HG02840 (cell line): Measurements from ENCODE around the gene IFI44.

Experiments
- ATAC-seq: cut with Tn5 transposase; IDR thresholded peaks from one replicate; pipeline ENCODE4 v1.9.1; 2021; ENCODE audit warnings: mild to moderate bottlenecking, moderate library complexity, moderate number of reproducible peaks; ENCODE audit not compliant: unreplicated experiment, low FRiP score

Gene IFI44

GRCh38 chr1:78650114-78650660, 556 bp downstream of the IFI44 start:
- ATAC-seq = no peak

GRCh38 chr1:78651241-78651640, 1.6 kb downstream of the IFI44 start:
- no peak for ATAC-seq

GRCh38 chr1:78652019-78652560, 2.5 kb downstream of the IFI44 start:
- ATAC-seq = no peak

- ATAC-seq = no peak
Observed at GRCh38 chr1:78658901-78659300, 9.3 kb downstream of the IFI44 start.

GRCh38 chr1:78663923-78664322, 14.3 kb downstream of the IFI44 start:
- ATAC-seq = no peak

- no peak for ATAC-seq
Observed at GRCh38 chr1:78664763-78665162, 15.1 kb downstream of the IFI44 start.

GRCh38 chr1:78665809-78666208, 16.2 kb downstream of the IFI44 start:
- no peak for ATAC-seq

GRCh38 chr1:78667939-78668338, 18.3 kb downstream of the IFI44 start:
- no peak for ATAC-seq

- ATAC-seq = no peak
Observed at GRCh38 chr1:78668427-78668826, 18.8 kb downstream of the IFI44 start.

- ATAC-seq = no peak
Observed at GRCh38 chr1:78672428-78672827, 22.8 kb downstream of the IFI44 start.

GRCh38 chr1:78673120-78673519, 23.5 kb downstream of the IFI44 start:
- ATAC-seq = no peak

GRCh38 chr1:78676347-78676982, 26.8 kb downstream of the IFI44 start:
- ATAC-seq = no peak

- ATAC-seq = no peak
Observed at GRCh38 chr1:78676993-78677392, 27.4 kb downstream of the IFI44 start.

GRCh38 chr1:78677788-78678187, 28.2 kb downstream of the IFI44 start:
- ATAC-seq = no peak

- no peak for ATAC-seq
Observed at GRCh38 chr1:78678324-78678723, 28.7 kb downstream of the IFI44 start.

GRCh38 chr1:78681265-78681664, 31.6 kb downstream of the IFI44 start:
- no peak for ATAC-seq

GRCh38 chr1:78682496-78682895, 32.9 kb downstream of the IFI44 start:
- ATAC-seq = no peak

- ATAC-seq = no peak
Observed at GRCh38 chr1:78683079-78683478, 33.4 kb downstream of the IFI44 start.

- no peak for ATAC-seq
Observed at GRCh38 chr1:78687315-78687714, 37.7 kb downstream of the IFI44 start.

GRCh38 chr1:78687914-78688313, 38.3 kb downstream of the IFI44 start:
- no peak for ATAC-seq

- ATAC-seq = no peak
Observed at GRCh38 chr1:78688697-78689096, 39.1 kb downstream of the IFI44 start.

GRCh38 chr1:78690516-78690915, 40.9 kb downstream of the IFI44 start:
- no peak for ATAC-seq
